Esophagus muscularis mucosa (tissue), 4 donors: Measurements from ENCODE around the gene DNAJC3. TPM values are rescaled to one million over a fixed set of nuclear protein-coding genes. Genes with fewer than 3 reads are reported as not detected.

Experiments used
- DNase-seq: peaks from one replicate; pipeline ENCODE4 v3.0.0-alpha.2; 2017; ENCODE audit errors: extremely low spot score
- H3K27ac ChIP-seq, 4 donors: fragments of 200-600 bp; sonication (generic); replicated peaks in 1 of 4; 1 replicate in 3 of 4; 2 replicates in 1 of 4; pipeline ENCODE4 v1.5.1; 2016 to 2019; ENCODE audit warnings: mild to moderate bottlenecking in 1 of 4
- H3K27me3 ChIP-seq, 4 donors: fragments of 200-600 bp; sonication (generic); one replicate each; pipeline versions ENCODE4 v1.5.1 to v1.6.0; 2016 to 2019
- H3K36me3 ChIP-seq, 4 donors: fragments of 200-600 bp; sonication (generic); one replicate each; pipeline ENCODE4 v1.5.1; 2016 to 2019
- H3K4me1 ChIP-seq, 4 donors: fragments of 200-600 bp; sonication (generic); one replicate each; pipeline ENCODE4 v1.5.1; 2016 to 2019
- H3K4me3 ChIP-seq, 4 donors: fragments of 200-600 bp; sonication (generic); 1 replicate in 2 of 4; 2 replicates in 2 of 4; pipeline ENCODE4 v1.5.1; 2016 to 2019; ENCODE audit warnings: mild to moderate bottlenecking in 4 of 4, moderate library complexity in 1 of 4
- H3K9me3 ChIP-seq, 4 donors: fragments of 200-600 bp; sonication (generic); 1 replicate in 3 of 4; 2 replicates in 1 of 4; pipeline ENCODE4 v1.5.1; 2016 to 2019
- EP300 ChIP-seq: sonication (generic); formaldehyde crosslinking; IDR thresholded peaks from one replicate; pipeline ENCODE4 v1.6.1; 2017; ENCODE audit warnings: antibody characterized with exemption
- POLR2A ChIP-seq: fragments of 450-650 bp; IDR thresholded peaks from one replicate; pipeline ENCODE4 v1.6.1; 2017; ENCODE audit warnings: antibody characterized with exemption, moderate library complexity, mild to moderate bottlenecking, low read depth
- POLR2AphosphoS5 ChIP-seq, 2 donors: sonication (generic); formaldehyde crosslinking; IDR thresholded peaks; one replicate each; pipeline ENCODE4 v1.6.1; 2017; ENCODE audit warnings: antibody characterized with exemption in 2 of 2
- WGBS: methylation state at CpG from one replicate; pipeline ENCODE4 v1.1.5; 2018; 5-methylcytosine and 5-hydroxymethylcytosine counted together
- intact Hi-C: fragments of 100-400 bp; cut with DNase I; formaldehyde crosslinking; loops from one replicate; pipeline ENCODE4 v1.15.1; 2023
- total RNA-seq, 4 donors: library from RNA; depleted of rRNA; stranded (reverse); fragments of >200 nt; gene quantifications; one replicate each; pipeline versions ENCODE4 v1.1.0 to v1.2.1, GENCODE V29; 2016
- TF ChIP-seq, protein P1 (sequence below), 3 experiments: fragments of 200-600 bp in 2 of 3; fragments of 450-650 bp in 1 of 3; sonication (generic) in 2 of 3; IDR thresholded peaks; one replicate each; pipeline ENCODE4 v1.5.1; 2017 to 2019; ENCODE audit warnings: antibody characterized with exemption in 3 of 3, mild to moderate bottlenecking in 2 of 3, moderate library complexity in 1 of 3

The DNAJC3 gene
- total RNA-seq, 4 donors from 2014 or later: 43.8 to 55.1 (median 48.9) TPM

DNA sequence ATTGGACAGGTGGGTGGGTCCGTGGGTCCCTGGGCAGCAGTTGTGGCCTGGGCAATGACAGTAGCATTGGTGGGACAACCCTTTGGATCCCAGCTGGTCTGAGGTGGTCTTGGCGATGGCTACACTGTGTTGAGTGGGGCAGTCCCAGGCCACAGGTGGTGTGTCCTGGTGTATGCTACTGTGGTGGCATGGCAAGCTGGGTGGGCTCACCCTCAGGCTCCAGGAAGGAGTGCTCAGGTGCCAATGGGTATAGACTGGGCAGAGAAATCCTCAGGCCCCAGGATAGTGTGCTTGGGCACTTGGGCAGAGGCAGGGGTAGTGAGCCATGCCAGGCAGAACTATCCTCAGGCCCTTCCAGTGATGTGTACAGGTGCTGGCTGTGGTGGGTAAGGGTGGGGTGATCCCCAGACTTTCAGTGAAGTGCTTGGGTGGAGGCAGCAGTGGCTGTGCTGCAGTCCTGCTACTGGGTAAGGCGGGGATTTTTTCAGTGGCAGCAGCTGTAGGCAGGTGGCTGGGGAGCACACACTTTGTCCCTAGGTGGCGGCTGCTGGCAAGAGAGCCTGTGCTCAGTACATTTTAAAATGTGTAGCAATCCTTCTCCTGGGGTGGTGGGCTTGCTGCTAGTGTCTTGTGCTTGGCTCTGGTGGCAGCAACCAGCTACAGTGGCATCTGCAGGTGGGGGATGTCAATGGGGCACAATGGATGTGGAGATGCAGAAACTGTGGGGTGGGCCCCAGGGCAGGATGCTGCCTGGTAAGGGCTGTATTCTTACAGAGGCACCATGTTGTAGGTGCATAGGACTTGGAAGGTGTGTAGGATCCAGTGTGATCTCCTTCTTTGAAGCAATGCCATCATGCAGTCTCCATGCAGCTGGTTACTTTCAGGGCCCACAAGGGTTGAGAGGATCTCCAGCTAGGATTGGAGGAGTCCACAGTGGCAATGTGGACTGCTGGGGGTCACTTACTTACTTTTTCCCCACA lies 64.9 kb downstream of the DNAJC3 start:
- H3K4me3 ChIP-seq: no peak overlapping the region
- TF ChIP-seq EP300 (no peak), POLR2AphosphoS5 (IDR thresholded peaks at IDR 0.05) (no peak), POLR2A (no peak)
- TF ChIP-seq, protein P1, sequence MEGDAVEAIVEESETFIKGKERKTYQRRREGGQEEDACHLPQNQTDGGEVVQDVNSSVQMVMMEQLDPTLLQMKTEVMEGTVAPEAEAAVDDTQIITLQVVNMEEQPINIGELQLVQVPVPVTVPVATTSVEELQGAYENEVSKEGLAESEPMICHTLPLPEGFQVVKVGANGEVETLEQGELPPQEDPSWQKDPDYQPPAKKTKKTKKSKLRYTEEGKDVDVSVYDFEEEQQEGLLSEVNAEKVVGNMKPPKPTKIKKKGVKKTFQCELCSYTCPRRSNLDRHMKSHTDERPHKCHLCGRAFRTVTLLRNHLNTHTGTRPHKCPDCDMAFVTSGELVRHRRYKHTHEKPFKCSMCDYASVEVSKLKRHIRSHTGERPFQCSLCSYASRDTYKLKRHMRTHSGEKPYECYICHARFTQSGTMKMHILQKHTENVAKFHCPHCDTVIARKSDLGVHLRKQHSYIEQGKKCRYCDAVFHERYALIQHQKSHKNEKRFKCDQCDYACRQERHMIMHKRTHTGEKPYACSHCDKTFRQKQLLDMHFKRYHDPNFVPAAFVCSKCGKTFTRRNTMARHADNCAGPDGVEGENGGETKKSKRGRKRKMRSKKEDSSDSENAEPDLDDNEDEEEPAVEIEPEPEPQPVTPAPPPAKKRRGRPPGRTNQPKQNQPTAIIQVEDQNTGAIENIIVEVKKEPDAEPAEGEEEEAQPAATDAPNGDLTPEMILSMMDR (IDR thresholded peaks at IDR 0.05): no peak
- no peaks in the 10 kb centered on the region for H3K27me3 ChIP-seq
- H3K27ac ChIP-seq: no peak overlapping the region
- WGBS: 100% methylated on average over 2 of the region's 4 CpGs
- no peak for DNase-seq
- no peaks in the 10 kb centered on the region for H3K36me3 ChIP-seq
- intact Hi-C loops: no loop called here
- H3K4me1 ChIP-seq: peaks cover 0 to 14% (median 10%) of the 10 kb centered on the region in 4 donors
- H3K9me3 ChIP-seq: no peaks in the 10 kb centered on the region

DNA sequence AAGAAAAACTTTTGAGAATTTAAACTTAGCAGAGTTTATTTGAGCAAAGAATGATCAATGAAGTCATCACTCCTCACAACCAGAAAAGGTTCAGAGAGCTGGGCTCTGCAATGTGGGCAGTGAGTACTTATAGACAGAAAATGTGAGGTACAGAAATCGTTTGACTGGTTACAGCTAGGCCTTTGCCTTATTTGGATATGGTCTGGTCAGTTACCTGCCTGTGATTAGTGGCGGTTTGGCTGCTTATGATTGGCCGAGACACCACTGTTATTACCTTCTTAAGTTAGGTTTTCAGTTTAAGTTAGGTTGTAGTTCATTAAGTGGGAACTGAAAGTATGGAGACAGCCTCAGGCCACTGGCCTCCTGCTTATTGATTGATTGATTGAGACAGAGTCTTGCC lies 66.3 kb downstream of the DNAJC3 start:
- H3K27me3 ChIP-seq: no peaks in the 10 kb centered on the region
- intact Hi-C loops: no loop called here
- H3K9me3 ChIP-seq: no peaks in the 10 kb centered on the region
- no peak for DNase-seq
- TF ChIP-seq, protein P1 (IDR thresholded peaks at IDR 0.05): no peak
- no peak for TF ChIP-seq POLR2A
- no peak for TF ChIP-seq EP300
- peaks cover 6 to 24% (median 16%) of the 10 kb centered on the region in 4 donors for H3K4me1 ChIP-seq
- 94% methylated on average over 3 of the region's 3 CpGs for WGBS
- H3K4me3 ChIP-seq: no peak overlapping the region
- no peak overlapping the region for H3K27ac ChIP-seq
- H3K36me3 ChIP-seq: no peaks in the 10 kb centered on the region

DNA sequence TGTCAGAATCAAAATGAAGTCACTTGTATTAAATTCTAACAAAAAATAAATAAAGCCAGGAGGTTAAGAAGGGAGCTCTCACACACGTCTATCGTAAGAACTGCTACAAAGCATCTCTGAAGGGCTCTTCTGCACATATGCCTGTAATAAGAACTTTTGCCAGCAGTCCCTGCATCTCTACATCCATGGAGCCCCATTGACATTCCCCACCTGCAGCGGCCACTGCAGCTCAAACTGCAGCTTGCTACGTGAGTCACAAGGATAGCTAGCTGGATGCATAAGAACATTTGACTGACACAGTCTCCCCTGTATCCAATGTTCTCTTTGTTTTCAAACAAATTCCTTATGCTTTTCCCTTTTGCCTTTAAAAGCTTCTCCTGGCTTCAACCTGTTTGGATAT lies 68.3 kb downstream of the DNAJC3 start:
- no peak for TF ChIP-seq POLR2A
- TF ChIP-seq EP300: no peak
- TF ChIP-seq, protein P1 (IDR thresholded peaks at IDR 0.05): no peak
- TF ChIP-seq POLR2AphosphoS5 (IDR thresholded peaks at IDR 0.05): no peak
- H3K27me3 ChIP-seq: no peaks in the 10 kb centered on the region
- WGBS: 75% methylated on average over 4 of the region's 4 CpGs
- DNase-seq: no peak
- intact Hi-C loops: no loop called here
- H3K9me3 ChIP-seq: no peaks in the 10 kb centered on the region
- no peaks in the 10 kb centered on the region for H3K36me3 ChIP-seq
- H3K4me1 ChIP-seq: peaks cover 6 to 25% (median 17%) of the 10 kb centered on the region in 4 donors
- no peak overlapping the region for H3K4me3 ChIP-seq
- H3K27ac ChIP-seq: no peak overlapping the region

DNA sequence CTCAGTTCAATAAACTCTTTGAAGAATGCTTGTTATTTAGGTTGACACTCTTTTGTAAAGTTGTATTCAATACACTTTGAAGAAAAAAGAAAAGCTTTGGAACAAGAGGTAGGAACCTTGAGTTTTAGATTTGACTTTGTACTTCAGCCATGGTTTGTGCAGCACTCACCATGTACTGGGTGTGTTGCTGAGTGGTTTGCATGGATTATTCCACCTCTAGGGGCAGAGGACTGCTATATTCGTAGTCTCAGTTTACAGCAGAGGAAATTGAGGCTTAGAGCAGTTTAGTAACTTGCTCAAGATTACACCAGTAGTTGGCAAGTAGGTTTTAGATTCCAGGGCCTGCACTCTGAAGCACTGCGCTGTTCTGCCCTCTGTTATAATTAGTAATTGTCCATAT lies 68.8 kb downstream of the DNAJC3 start:
- no peak for DNase-seq
- H3K36me3 ChIP-seq: no peaks in the 10 kb centered on the region
- H3K4me1 ChIP-seq: peaks cover 6 to 27% (median 17%) of the 10 kb centered on the region in 4 donors
- TF ChIP-seq EP300 (no peak), POLR2AphosphoS5 (IDR thresholded peaks at IDR 0.05) (no peak), POLR2A (no peak)
- TF ChIP-seq, protein P1 (IDR thresholded peaks at IDR 0.05): no peak
- H3K9me3 ChIP-seq: no peaks in the 10 kb centered on the region
- 85% methylated on average over 2 of the region's 2 CpGs for WGBS
- H3K4me3 ChIP-seq: no peak overlapping the region
- H3K27me3 ChIP-seq: no peaks in the 10 kb centered on the region
- intact Hi-C loops: no loop called here
- H3K27ac ChIP-seq: no peak overlapping the region
